Ascending aorta (tissue), 2 donors: Measurements from ENCODE around the gene BLMH. TPM values are rescaled to one million over a fixed set of nuclear protein-coding genes. Genes with fewer than 3 reads are reported as not detected.

ENCODE experiments used
- DNase-seq, 2 donors: peaks; one replicate each; pipeline ENCODE4 v3.0.0-alpha.2; 2019; ENCODE audit warnings: low spot score in 2 of 2
- H3K27ac ChIP-seq, 2 donors: fragments of 200-600 bp; sonication (generic); one replicate each; pipeline ENCODE4 v1.5.1; 2016 to 2017; ENCODE audit warnings: mild to moderate bottlenecking in 1 of 2
- H3K27me3 ChIP-seq: fragments of 200-600 bp; sonication (generic); one replicate; pipeline ENCODE4 v1.5.1; 2017
- H3K36me3 ChIP-seq, 2 donors: fragments of 200-600 bp; sonication (generic); one replicate each; pipeline ENCODE4 v1.5.1; 2016
- H3K4me1 ChIP-seq, 2 donors: fragments of 200-600 bp; sonication (generic); one replicate each; pipeline ENCODE4 v1.5.1; 2016 to 2017; ENCODE audit warnings: mild to moderate bottlenecking in 1 of 2
- H3K4me3 ChIP-seq, 2 donors: fragments of 200-600 bp; sonication (generic); one replicate each; pipeline ENCODE4 v1.5.1; 2016 to 2017; ENCODE audit warnings: mild to moderate bottlenecking in 1 of 2
- H3K9me3 ChIP-seq, 2 donors: fragments of 200-600 bp; sonication (generic); one replicate each; pipeline ENCODE4 v1.5.1; 2016
- CTCF ChIP-seq, 3 experiments: fragments of 200-600 bp in 2 of 3; fragments of 450-650 bp in 1 of 3; sonication (generic) in 2 of 3; IDR thresholded peaks; one replicate each; pipeline ENCODE4 v1.5.1; 2016 to 2019; ENCODE audit warnings: antibody characterized with exemption in 3 of 3, mild to moderate bottlenecking in 1 of 3, moderate library complexity in 1 of 3
- intact Hi-C: fragments of 100-400 bp; cut with DNase I; formaldehyde crosslinking; loops from one replicate; pipeline ENCODE4 v1.15.1; 2023
- total RNA-seq: library from RNA; depleted of rRNA; stranded (reverse); fragments of >200 nt; gene quantifications from one replicate; pipeline ENCODE4 v1.1.0, GENCODE V29; 2016

The BLMH gene
- total RNA-seq, 1 donor from 2014 or later = 6.9 TPM

GRCh38 chr17:30241051-30241450 lies 50.7 kb downstream of the BLMH start:
- Histone ChIP-seq H3K4me1 (peaks cover 0 to 8% of the 10 kb centered on the region in 2 donors), H3K9me3 (no peaks in the 10 kb centered on the region), H3K27me3 (no peaks in the 10 kb centered on the region), H3K4me3 (no peak overlapping the region), H3K36me3 (no peaks in the 10 kb centered on the region), H3K27ac (no peak overlapping the region)
- no peak for DNase-seq
- intact Hi-C loops = no loop called here
- no peak for TF ChIP-seq CTCF (IDR thresholded peaks at IDR 0.05)

GRCh38 chr17:30240177-30240576 lies 51.6 kb downstream of the BLMH start:
- no peak for DNase-seq
- H3K9me3 ChIP-seq = no peaks in the 10 kb centered on the region
- intact Hi-C loops = no loop called here
- H3K27ac ChIP-seq = no peak overlapping the region
- no peak for TF ChIP-seq CTCF (IDR thresholded peaks at IDR 0.05)
- no peaks in the 10 kb centered on the region for H3K36me3 ChIP-seq
- H3K4me3 ChIP-seq = no peak overlapping the region
- H3K27me3 ChIP-seq = no peaks in the 10 kb centered on the region
- peaks cover 0 to 10% of the 10 kb centered on the region in 2 donors for H3K4me1 ChIP-seq

GRCh38 chr17:30239089-30239462 lies 52.7 kb downstream of the BLMH start:
- Histone ChIP-seq H3K27me3 (no peaks in the 10 kb centered on the region), H3K27ac (no peak overlapping the region), H3K4me3 (no peak overlapping the region), H3K4me1 (peaks cover 0 to 11% of the 10 kb centered on the region in 2 donors), H3K36me3 (no peaks in the 10 kb centered on the region), H3K9me3 (no peaks in the 10 kb centered on the region)
- TF ChIP-seq CTCF (IDR thresholded peaks at IDR 0.05) = no peak
- intact Hi-C loops = loop anchor here (5.0 kb wide), 1 partner anchor 38 kb away; no protein-coding TSS in a partner anchor
- no peak for DNase-seq

GRCh38 chr17:30238387-30239088 lies 53.2 kb downstream of the BLMH start:
- H3K4me1 ChIP-seq = peaks cover 0 to 11% of the 10 kb centered on the region in 2 donors
- no peaks in the 10 kb centered on the region for H3K36me3 ChIP-seq
- no peaks in the 10 kb centered on the region for H3K27me3 ChIP-seq
- intact Hi-C loops = loop anchor here (5.0 kb wide), 1 partner anchor 39 kb away; no protein-coding TSS in a partner anchor
- H3K9me3 ChIP-seq = no peaks in the 10 kb centered on the region
- no peak for TF ChIP-seq CTCF (IDR thresholded peaks at IDR 0.05)
- no peak overlapping the region for H3K4me3 ChIP-seq
- no peak for DNase-seq
- no peak overlapping the region for H3K27ac ChIP-seq

GRCh38 chr17:30238003-30238344 lies 53.8 kb downstream of the BLMH start:
- TF ChIP-seq CTCF (IDR thresholded peaks at IDR 0.05) = no peak
- peaks cover 0 to 11% of the 10 kb centered on the region in 2 donors for H3K4me1 ChIP-seq
- H3K27me3 ChIP-seq = no peaks in the 10 kb centered on the region
- no peaks in the 10 kb centered on the region for H3K9me3 ChIP-seq
- DNase-seq = no peak
- H3K4me3 ChIP-seq = no peak overlapping the region
- no peak overlapping the region for H3K27ac ChIP-seq
- intact Hi-C loops = loop anchor here (5.0 kb wide), 1 partner anchor 39 kb away; no protein-coding TSS in a partner anchor
- no peaks in the 10 kb centered on the region for H3K36me3 ChIP-seq
